ENCODE measurements around the gene KIF17. TPM values are rescaled to one million over a fixed set of nuclear protein-coding genes. Genes with fewer than 3 reads are reported as not detected.
A peak's percentile ranks its signal among the peaks of the same experiment; 100 is the strongest.

Gene KIF17
- total RNA-seq, 1 experiment from 2014 or later: 0.10 TPM

DNA sequence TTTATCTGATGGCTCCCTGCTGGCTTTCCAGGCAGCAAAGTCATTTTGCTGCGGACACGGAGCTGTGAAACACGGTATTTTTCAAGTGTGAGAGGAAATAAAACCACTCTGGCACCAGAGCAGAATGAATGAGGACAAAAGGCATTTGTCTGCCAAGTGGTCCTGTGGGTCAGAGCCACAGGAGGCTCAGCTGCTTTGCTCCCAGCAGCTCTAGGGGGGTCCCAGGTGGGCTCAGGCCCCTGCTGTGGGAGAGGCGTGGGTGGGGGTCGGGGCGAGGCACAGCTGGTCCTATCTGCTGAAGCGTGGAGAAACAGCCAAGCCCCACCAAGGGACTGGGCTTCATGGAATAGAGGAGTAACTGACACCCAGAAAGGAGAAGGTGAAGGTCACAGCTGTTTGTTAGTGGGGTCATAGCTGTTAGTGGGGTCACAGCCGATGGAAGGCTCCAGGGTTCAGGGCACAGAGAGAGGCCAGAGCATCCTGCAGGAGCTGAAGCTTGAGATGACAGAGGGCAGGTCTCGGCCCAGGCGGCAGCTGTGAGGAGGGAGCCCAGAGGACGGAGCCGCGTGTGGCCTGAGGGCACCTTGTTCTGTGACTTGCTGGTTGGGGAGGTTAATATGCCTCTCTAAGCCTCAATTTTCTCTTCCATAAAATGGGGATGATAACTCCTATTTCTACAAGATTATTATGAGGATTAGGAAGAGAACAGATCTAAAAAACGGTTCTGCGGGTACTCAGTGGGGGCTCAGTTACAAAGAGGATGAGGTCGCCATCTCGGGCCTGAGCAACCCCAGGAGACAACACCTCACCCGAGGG is 7.1 kb downstream of the KIF17 start:
- DNase-seq (ENCODE audit: low spot score): no peak

DNA sequence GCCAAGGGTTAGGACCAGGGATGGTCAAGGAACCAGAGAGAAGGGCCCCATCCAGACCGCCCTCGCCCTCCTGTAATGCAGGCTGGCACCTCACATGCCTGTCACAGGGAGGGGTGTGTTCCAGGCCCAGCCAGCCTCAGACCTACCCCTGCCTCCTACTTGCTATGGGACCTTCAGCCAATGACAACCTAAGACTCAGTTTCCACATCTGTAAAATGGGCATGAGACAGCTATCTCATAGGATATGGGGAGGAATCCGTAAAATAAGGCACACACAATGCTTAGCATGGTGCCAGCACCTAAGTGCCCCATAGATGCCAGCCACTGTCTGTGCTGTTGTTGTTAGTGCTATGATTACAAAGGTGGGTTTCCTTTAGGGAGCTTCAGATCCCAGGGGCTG is 7.9 kb downstream of the KIF17 start:
- DNase-seq (ENCODE audit: low spot score): no peak

DNA sequence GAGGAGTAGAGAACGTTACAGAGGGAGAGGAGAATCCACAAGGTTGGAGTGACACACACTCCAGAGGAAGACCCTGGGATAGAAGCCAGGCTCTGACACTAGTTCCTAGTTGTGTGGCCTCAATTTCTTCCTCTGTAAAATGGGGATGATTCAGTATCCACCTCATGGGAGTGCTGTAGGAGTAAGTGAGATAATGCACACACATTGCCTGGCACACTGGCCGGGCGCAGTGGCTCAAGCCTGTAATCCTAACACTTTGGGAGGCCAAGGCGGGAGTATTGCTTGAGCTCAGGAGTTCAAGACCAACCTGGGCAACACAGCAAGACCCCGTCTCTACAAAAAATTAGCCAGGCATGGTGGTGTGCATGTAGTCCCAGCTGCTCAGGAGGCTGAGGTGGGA is 8.9 kb downstream of the KIF17 start:
- DNase-seq (ENCODE audit: low spot score): no peak

DNA sequence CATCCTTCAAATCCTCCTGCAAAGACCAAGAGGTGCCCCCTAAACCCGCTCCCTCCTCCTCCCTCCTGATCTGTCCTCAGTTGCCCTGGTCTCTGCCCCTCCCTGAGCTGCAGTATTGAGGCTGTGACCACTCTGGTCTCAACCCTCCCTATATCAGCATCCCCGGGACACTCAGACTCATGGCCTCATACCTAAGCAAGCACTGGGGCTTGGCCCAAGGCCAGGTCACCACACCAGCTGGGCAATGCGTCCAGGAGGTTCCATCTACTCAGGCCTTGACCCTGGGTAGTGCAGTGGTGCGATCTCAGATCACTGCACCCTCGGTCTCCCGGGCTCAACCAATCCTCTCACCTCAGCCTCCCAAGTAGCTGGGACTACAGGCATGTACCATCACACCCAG is 9.8 kb downstream of the KIF17 start:
- no peak for DNase-seq (ENCODE audit: low spot score)

DNA sequence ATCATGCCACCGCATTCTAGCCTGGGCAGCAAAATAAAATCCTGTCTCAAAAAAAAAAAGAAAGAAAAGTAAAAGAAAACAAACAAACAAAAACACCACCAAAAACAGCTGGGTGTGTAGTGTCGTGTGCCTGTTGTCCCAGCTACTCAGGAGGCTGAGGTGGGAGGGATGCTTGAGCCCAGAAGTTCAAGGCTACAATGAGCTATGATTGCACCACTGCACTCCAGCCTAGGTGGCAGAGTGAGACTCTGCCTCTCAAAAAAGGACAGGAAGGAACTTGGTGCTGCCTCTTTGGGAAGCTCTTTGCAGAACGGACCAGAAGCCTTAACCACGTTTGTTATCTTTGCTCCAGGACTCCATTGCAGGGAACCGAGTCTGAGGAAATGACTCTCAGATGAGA is 11.0 kb downstream of the KIF17 start:
- DNase-seq (ENCODE audit: low spot score): no peak

DNA sequence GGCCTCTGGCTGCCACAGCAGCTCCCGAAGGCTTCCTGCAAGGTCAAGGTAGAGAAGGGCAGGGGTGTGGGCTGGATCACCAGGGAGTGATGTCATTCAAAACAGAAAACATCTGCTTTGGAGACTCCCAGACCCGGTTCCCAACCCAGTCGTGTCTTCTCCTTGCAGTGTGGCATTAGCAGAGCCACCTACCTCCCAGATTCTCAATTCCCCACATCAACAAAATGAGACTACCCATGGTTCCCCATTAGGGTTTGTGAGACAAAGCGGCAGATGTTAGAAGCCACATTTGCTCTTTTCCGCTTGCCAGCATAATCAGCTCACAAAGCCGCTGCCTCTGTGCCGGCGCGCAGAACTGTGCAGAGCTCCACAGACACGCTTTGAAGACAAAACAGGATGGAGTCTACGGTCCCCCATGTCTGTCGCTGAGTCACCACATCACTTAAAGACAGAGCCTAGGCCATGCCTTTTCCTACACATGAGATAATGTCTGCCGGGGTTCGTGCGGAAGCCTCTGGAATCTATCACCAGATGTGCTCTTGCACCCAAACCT is 12.5 kb downstream of the KIF17 start:
- no peak for DNase-seq (ENCODE audit: low spot score)

DNA sequence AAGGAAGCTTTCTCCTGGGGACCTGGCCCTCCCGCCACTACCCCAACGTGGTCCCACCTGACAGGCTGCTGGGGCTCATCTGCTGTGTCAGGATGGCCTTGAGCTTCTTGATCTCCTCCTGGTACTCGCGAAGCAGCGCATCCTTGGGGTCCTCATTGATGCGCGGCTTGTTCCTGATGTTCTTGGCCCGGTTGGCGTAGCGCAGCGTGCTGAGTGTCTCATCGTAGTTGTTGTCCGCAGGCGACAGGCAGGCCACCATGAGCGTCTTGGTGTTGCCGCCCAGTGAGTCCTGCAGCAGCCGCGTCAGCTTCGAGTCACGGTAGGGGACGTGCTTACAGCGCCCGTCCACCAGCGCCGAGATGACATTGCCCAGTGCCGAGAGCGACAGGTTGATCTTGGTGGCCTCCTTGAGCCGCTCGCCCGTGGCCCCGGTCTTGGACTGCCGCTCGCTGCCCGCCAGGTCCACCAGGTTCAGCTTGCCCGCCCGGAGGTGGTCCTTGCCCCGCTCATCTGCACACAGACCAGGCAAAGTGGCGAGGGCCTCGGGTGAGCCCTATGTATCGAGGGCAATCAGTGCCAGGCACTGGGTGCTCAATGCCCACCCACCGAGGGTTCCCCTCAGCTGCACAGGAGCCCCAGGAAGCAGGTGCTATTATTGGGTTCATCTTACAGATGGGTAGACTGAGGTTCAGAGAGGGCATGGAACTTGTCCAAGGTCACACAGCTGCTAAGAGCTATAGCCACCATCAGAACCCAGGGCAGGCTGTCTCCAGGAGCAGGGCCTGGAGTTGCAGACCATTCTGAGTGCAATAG is 13.2 kb downstream of the KIF17 start:
- no peak for DNase-seq (ENCODE audit: low spot score)

DNA sequence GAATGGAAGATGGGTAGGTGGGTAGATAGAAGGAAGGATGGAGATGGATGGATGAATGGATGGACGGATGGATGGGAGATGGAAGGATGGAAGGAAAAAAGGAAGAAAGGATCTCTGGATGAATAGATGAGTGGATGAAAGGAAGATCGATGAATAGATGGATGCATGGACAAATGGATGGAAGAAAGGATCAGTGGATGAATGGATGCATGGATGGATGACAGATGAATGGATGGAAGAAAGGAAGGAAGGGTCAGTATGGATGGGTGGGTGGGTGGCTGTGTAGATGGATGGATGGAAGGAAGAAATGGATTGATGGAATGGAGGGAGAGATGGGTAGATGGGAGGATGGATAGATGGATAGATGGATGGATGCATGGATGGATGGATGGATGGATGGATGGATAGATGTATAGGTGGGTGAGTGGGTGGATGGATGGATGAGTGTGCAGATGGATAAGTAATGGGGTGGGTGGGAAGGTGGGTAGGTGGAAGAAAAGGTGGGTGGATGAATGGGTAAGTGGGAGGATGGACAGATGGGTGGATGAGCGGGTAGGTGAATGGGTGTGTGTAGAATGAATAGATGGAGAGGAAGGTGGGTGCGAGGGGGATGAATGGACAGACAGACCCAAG is 14.6 kb downstream of the KIF17 start:
- no peak for DNase-seq (ENCODE audit: low spot score)

DNA sequence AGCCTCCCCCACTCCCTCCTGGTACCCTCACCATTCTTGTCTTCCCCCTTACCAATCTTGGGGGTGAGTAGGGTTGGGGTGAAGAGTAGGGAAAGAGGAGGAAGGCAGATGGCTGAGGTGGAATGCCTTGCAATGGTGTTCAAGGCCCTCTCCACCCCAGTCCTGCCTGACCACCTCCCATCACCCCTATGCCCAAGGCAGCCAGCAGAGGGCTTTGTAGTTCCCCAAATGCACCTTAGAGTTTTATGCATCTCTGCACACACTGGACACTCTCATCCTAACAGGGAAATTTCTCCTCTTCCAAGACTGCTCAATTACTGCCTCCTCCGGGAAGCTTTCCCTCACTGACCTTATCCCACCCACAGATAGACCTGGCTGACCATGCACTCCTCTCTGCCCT is 15.4 kb downstream of the KIF17 start:
- no peak for DNase-seq (ENCODE audit: low spot score)

DNA sequence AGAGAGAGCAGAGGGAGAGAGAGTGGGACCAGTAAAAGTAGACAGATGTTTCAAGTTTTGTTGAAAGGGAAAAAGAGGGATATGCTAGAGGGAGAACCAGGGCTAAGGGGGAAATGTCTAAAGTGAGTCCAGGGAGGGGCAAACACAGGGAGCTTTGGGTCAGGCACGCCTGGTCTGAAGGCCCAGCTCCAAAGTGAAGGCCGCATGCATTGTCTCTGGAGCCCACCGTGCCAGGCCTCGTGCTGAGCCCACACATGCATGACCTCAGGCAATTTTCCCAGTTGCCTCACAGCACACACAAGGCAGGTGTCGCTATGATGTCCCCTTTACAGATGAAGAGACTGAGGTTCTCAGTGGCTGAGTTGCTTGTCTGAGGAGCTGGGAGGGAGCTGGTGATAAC is 16.0 kb downstream of the KIF17 start:
- DNase-seq (ENCODE audit: low spot score): no peak

DNA sequence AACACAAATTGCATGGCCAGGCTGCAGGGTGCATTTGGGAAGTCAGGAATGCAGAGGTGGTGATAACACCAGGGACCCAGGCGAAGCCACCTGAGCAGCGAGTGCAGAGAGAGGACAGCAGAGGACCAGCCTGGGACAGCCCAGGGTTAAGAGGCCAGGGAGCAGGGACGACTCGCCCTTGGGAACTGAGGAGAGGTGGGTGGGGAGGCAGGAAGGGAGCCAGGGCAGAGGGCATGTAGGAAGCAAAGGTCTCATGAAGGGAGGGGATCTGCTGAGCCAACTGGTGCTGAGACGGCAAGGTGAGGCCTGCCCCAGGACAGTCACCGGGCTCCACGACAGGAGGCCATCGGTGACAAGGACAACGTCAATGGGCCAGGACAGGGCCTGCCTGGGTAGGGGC is 16.4 kb downstream of the KIF17 start:
- no peak for DNase-seq (ENCODE audit: low spot score)

DNA sequence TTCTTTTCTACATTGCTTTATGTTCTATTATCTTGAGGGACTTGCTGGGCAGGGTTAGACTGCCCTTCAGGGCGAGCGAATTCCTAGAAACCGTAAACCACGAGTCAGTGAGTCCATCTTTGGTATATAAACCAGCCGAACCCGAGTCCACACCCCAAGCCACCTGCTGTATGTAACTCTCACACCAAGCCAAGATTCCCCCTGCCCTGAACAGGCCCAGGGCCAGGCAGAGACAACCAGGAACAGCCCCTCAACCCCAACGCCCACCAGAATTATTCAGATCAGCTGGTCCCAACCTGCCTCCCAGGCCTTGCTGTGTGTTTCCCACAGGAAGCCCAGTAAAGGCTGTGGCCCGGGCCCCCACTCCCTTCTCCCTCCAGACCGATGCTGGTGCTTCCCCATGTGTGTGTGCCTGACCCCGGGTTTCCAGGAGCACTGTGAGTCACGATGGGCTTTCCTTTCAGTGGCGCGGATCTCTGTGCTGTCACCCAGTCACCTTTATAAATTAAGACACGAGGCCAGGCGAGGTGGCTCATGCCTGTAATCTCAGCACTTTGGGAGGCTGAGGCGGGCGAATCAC is 17.1 kb downstream of the KIF17 start:
- DNase-seq (ENCODE audit: low spot score): no peak

DNA sequence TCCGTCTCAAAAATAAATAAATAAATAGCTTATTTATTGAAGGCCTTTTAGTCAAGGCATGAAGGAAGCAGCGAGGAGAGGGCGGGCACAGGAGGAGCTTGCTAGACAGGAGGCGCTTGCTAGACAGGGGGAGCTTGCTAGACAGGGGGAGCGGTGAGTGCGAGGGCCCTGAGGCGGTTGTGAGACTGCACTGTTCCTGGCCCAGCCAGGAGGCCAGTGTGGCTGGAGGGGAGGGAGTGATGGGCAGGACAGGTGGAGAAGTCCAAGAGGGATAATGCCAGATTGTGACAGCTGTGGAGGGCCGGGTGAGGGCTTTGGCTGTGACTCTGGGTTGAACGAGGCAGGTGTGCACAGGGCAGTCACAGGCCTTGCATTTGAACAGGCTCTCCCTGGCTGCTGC is 18.2 kb downstream of the KIF17 start:
- DNase-seq (ENCODE audit: low spot score): no peak

DNA sequence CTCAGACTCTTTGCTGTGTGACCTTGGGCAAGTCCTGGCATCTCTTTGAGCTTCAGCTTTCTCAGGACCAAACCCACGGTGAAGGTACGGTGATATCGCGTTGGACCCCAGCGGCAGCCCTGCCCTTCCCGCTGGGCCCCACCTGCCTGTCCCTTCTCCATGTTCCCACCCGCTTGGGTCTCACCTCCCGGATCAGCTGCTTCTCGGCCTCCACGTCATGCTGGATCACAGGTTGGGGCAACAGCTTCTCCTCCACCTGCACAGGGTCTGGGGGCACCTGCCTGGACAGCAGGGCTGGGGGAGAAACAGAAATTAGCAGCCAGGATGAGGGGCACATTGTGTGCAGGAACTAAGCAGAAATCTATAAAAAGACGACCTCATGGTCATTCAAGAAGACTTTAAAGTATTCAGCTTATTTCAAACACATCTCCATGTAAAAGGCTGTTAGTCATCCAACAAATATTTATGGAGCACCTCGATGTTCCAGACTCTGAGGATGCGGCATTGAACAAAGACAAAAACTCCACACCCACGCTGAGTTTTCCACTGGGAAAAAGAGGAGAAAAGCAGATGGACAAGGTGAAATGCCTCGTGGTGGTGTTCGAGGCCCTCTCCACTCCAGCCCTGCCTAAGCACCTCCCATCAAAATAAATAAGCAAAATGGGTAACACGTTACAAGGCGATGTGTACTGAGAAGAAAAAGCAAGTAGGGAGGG is 19.5 kb downstream of the KIF17 start:
- DNase-seq (ENCODE audit: low spot score): no peak

DNA sequence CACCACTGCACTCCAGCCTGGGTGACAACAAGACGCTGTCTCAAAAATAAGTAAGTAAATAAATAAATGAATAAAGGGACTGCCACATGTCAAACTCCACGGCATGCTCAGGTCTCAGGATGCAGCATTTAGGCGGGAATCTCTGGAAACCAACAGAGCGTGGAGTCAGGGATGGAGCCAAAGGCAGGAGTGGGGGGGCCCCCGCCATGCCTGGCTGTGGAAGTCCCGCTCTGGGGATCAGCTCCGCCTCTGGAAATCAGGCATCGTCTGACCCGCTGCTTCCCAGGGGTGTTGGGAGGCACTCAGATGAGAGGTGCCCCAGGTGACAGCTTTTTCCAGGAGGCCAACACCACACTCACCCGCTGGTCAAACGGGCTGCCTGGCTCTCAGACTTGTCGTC is 20.2 kb downstream of the KIF17 start:
- no peak for DNase-seq (ENCODE audit: low spot score)

DNA sequence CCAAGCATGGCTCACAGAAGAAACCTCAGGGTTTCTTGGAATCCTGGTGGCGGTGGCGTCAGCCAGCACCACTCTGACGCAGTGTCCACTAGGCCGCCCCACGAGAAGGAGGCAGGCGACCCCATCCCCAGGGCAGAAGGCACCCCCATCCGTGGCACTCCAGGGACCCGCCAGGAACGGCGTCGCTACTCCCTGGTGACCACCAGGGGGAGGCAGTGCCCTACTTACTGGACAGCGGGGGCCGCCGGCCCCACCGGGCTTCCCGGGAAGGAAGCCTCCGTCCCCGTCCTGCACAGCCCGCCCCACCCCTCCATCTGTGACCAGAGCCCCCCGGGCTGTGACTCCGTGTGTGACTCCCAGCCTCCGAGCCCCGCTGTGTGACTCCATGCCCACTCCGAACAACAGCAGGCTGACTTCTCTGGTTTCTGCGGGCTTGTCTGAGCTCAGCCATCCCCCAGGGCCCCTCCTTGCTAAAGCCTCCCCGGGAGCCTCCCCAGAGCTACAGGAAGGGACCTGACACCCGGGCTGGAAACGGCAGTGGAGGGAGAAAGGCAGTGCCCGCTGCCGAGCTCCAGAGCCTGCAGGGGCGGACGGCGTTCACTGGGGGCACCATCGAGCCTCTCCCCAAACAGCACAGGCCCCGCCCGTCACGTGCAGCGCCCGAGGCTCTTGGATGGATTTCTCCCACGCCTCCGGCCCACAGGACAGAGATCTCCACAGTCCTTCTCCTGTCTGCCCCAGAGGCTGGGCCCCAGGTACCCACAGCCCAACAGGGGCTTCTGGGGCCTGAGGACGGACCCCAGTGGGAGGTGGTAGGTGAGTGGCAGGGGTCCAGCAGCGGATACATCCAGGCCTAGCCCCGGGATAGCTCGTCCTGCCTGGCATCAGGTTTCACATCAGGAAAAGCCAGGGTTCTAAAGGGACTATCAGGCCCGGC is 21.1 kb downstream of the KIF17 start:
- DNase-seq (ENCODE audit: low spot score): peak; percentile 85

DNA sequence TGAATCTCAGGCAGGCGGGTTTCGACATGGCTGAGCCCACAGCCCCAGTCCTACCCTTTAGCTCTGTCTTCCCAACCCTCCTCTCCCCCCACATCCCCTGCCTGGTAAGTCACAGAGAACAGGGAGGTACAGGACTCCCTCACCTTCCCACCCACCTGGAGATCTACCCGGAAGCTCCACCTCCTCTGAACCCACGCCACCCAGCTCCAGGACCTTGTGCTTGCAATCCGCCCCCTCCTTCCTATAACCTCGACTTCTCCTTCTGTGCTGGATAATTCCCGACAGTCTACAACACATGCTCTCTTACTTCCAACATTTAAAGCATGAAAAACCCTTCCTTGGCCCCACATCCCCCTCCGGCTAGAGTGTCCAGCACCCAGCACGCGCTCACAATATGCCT is 22.3 kb downstream of the KIF17 start:
- DNase-seq (ENCODE audit: low spot score): no peak

DNA sequence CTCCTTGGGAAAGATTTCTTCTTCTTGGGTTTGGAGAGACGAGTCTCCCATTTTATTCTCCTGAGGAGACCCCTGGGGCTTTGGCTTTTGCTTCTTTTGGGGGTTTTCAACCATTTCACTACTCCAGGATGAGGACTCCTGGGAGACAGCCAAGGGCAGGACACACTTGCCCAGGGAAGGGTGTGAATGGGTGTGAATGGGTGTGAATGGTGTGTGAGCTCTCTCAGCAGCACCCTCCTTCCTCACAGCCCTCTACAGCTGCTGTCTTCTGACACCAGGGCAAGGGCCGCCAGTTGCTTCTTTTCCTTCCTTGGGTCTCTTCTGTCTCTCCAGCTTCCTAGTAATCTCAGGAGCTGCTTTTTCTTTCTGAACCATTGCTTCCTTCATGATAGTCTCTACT is 24.2 kb downstream of the KIF17 start:
- no peak for DNase-seq (ENCODE audit: low spot score)

DNA sequence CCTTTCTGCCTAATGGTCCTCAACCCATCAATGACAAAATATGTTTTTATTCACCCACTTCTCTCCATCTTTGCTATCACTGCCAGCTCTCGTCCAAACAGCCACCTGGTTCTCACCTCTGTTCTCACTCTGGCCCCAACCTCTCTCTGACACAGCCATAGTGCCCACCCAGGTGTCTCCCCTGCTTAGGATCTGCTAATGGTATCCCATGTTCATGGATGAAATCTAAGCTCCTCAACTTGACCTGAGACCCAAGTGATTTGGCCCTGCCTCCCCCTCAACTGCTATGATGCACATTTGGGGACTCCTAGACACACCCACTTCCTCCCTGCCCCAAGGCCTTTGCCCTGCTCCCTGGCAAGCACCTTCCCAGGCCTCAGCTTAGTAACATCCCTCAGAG is 25.9 kb downstream of the KIF17 start:
- no peak for DNase-seq (ENCODE audit: low spot score)

DNA sequence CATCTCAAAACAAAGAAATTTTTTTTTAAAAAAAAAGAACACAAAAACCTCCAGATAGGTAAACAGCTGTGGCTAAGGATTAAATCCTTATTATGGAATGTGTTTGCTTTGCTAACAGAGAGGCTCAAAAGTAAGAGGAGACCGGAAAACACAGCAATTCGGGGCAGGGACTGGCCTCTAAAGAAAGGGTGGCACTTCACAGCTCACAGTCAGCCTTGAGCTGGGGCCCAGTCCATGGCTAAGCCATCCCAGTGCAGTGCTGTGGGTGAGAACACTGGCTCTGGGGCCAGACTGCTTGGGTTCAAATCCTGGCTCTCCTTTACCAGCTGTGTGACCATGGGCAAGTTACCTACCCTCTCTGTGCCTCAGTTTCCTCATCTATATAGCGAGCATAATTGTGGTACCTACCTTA is 28.2 kb downstream of the KIF17 start:
- no peak for DNase-seq (ENCODE audit: low spot score)

Measured in H4 (cell line).